ENCODE results near the gene NYAP2. TPM values are rescaled to one million over a fixed set of nuclear protein-coding genes. Genes with fewer than 3 reads are reported as not detected.
A peak's percentile ranks its signal among the peaks of the same experiment; 100 is the strongest.

The NYAP2 gene
- total RNA-seq, 1 donor from 2014 or later, result 0.10 TPM

DNA sequence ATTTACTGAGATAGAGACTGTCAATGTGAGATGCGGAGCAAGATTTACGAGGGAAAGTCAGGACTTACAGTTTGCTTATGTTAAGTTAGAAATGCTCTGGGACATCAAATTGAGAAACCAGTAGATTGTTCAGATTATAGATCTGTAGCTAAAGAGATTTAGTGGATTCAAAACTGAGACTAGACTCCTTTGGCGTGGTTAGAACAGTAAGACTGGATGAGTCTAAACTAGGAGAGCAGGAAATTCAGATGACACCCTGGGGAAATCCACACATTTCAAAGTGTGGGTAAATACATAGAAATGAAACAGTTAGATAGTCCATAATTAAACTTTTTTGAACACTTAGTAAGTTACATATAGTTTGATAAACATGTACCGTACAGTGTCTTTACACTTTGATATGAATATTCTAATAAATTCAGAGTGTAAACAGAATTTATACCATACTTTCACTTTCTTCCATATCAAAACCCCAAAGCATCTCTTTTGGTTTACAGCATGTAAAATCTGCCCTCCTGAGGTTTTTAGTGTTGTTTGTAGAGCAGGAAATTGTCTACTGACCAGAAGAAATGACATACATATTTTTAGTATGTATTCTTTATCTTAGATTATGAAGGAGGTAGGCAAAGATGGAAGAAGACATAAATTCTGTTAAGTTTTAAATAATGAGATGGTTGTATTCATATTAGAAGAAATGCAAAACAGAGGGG is 231.5 kb downstream of the NYAP2 start:
- no peak for DNase-seq

DNA sequence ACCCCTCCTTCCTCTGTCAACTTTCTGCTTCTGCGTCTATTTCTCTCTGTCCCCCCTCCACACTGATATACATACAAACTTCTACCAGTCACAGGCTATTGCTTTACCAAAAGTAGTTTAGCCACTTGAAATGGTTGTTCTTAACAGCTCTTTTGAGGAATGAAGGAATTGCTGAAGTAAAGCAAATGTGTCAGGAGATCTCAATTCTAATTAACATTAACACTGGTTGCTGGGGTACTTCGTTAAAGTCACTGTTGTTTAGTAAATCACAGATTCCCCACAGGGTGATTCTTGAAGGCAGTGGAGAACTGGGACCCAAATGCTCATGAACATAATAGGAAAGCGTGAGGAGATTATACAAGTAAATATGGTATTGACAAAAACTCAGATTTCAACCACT is 232.8 kb downstream of the NYAP2 start:
- no peak for DNase-seq

DNA sequence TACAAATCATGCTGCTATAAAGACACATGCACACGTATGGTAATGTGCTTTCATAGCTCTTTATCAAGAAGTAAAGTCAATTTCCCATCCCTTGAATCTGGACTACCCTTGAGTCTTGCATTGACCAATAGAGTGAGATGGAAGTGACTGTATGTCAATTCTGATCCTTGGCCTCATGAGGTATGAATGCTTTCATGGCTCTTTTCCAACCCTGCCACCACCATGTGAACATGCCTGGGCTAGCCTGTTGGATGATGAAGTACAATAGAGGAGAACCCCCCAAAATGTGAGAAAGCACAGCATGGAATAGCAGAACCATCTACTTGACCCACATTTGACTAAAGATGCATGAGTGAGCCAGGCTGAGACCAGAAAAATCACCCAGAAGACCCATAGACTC is 237.0 kb downstream of the NYAP2 start:
- no peak for DNase-seq

DNA sequence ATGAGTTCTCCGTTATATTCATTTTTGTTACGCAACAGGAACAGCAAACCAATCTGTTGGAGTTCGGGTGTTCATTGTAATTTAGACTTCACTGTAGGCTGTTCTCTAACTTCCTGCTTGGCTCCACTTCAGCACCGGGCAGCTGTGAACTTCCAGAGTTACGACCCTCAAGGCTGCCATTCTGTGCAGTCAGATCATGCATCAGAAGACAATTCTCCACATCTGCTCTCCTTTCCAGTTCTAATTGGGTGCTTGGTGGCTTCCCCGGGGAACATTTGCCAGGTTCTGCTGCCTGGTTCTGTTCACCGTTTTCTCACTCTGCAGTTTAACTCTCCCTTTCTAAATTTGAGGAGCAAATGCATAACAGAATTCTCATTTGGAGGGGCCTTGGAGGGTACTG is 237.7 kb downstream of the NYAP2 start:
- peak; percentile 21 for DNase-seq

DNA sequence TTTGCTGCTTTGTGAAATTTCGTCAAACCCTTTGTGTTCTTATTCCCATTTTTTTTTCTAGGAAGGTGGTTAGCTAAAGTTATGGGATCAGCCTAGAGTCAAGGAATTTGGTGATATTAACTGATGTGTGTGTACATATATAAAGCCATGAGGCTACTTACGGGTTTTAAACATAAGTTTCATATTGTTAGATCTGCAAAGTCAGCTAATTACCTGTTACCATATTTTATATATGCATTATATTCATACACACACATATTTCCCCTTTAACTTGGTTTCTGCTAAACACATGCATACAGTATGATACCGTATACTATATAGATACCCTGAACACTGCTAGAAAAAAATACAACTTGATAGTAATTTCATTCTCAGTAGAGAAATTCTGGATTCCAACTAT is 241.0 kb downstream of the NYAP2 start:
- DNase-seq, result no peak

DNA sequence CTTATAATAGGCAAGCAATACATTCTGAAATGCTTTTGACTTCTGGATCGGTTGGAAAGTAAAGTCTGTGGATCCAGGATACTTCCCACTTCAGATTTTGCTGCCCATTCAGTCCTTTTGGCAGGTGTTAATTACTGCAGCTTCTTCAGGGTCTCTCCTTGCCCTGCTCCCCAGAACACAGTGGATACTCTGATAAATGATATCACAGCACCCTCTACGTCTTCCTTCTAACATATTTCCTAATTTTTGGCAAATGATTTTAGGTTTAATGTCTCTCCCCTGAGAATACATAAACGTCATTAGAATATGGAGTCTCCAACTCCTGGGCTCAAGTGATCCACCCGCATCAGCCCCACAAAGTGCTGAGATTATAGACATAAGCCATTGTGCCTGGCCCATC is 249.8 kb downstream of the NYAP2 start:
- no peak for DNase-seq

DNA sequence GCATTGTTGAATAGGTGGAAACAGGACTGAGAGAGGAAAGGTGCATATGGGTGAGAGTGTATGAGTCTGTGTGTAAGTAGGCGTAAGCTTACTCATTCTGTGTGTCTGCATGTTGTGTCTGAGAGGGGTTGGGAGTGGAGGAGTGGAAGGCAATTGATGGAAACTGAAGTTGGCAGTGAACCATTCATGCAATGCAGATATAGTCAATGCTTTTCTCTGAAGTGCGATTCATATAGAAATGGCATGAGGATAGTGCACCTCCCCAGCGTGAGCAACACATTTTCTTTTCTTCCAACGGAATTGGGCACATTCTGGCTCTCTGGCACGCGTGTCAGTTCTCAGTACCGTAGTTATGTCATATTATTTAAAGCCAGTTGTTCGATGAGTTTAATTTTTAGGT is 250.5 kb downstream of the NYAP2 start:
- no peak for DNase-seq

DNA sequence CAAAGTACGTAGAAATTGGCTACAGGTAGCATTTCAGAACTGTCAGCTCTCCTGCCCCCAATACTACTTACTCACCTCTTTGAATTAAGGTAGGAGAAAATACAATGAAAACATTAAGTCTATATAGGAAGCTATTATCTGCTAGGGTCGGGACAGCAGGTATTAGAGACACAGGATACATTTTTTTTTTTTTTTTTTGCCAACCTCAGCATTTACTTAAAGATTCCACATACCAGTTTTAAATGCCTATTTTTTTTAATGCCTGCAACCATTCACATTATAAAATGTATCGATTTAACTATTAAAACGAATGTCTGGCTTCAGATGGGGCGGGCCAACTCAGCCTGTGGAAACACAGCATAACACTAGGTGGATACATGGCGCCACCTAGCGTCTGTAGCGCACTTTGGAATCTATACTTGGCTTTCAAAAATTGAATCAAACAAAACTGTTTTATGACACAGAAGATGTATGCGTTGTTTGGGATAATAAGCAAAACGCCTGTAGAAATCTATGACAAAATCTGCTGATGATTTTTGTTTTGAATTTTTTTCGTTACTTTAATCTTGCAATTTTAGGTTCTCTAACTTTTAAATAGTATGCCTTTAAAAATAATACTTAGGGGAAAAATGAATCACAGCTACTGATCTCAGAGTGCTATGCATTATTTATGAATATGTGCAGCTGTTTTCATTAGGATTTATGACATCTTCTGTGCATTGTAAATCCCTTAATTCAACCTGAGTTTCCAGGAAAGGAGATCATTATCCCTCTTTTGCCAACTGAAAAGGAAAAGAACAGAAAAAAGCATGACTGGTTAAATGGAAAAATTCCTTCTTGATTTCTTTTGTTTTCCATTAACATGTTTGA is 261.0 kb downstream of the NYAP2 start:
- peak; percentile 91 for DNase-seq

DNA sequence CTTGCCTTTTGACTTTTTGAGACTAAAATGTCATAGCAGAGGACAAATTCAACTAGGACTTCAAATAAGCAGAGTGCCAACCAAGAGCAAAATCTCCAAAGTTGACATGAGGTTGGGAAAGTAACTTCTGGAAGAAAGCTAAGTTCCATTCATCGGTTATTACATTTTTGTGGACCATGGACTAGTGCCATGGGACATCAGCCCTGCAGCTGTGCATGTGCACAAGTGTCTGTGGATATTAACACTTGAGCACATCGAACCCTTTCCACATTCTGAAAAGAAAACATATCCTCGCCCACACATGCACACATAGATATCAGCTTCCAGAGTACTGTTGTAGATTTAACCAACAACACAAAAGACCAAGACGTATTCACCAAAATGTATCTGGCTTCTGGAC is 262.6 kb downstream of the NYAP2 start:
- peak; percentile 48 for DNase-seq

DNA sequence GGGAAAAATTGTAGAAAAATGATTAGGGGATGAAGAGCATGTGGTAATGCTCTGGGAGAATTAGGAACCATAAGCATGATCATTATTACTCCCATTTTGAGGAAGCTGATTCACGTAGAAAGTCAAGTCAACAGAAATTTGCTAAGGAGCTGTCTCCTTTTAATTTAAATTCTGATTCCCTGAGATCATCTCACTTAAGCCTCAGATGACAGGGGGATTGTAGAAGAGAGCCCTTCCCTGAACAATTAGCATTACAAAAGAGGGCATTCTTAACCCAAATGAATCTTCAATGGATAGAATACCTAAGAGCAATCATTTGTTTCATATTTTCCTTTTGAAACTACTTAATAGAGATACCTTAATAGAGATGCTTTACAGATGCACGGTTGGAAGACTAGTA is 267.9 kb downstream of the NYAP2 start:
- no peak for DNase-seq

DNA sequence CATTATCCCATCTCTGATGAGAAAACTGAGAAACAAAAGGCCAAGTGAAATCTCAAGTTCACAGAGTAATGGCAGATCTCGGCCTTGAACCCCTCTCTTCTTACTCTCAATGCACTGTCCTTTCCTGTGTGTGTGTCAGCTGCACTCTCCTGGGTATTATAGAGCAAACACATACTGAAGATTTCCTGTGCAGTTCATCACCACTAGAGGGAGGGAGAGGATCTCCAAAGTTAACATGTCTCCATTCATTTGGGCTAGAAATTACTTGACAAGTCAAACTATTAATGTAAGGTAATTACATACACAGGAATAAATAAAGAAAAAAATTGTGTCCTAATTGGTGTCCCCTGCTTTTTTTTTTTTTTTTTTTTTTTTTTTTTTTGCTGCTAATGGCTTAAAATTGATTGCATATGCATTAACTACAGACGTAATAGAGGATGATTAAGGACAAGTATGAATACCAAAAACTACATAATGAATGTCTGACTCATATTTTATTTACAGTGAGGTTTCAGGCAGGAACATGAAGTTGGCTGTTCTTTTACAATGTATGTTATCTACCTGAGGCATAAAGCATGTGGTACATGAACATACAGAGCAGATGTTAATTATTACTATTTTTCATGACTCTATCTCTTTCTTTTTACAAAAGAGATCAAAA is 269.2 kb downstream of the NYAP2 start:
- DNase-seq, result peak; percentile 77

DNA sequence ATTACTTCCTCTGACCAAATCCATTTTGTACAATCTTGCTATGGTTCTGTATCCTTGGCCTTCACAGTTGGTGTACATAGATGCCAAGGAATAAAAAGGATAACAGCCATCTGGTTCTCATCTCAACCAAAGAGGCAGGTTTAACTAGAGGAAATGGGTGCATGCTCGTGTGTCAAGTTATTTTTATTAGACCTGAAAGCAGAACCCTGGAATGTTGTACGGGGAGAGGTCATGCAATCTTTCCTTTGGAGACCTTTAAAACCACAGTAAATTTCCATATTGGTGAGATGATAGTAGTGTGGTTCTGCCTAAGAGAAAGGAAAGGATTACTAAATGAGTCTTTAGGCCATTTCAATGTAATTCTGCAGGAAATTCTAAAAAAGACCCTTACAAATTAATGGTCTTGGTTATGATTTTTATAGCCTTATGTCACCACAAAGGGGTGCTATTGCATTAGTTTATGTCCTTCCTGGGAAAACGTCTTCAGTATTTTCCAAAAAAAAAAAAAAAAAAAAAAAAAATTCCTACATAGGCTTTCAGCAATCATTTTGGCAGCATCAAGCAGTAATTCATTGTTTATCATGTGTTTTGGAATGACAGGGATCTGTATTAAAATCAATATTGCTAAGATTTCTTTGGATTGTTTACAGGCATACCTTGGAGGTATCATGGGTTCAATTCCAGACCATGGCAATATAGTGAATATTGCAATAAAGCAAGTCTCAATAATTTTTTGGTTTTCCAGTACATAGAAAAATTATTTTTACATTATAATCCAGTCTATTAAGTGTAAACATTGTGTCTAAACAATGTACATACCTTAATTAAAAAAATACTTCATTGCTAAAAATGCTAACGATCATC is 270.8 kb downstream of the NYAP2 start:
- peak; percentile 80 for DNase-seq

DNA sequence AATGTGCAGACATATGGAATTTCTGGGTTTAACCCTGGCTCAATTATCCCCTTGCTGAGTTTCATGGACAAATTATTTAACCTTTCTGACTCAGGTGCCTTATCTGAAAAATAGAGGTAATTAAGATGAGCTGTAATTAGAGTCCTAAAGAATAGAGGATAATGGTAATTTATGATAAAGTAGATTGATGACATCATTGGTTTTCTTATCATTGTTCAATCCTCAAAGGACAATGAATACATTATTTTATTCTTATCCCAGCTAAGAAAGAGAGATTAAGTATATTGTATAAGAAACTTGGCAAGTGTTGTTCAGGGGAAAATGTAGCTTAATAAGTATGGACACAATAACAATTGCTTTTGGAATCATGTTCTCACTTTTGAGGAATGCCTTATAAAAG is 279.3 kb downstream of the NYAP2 start:
- DNase-seq, result no peak

DNA sequence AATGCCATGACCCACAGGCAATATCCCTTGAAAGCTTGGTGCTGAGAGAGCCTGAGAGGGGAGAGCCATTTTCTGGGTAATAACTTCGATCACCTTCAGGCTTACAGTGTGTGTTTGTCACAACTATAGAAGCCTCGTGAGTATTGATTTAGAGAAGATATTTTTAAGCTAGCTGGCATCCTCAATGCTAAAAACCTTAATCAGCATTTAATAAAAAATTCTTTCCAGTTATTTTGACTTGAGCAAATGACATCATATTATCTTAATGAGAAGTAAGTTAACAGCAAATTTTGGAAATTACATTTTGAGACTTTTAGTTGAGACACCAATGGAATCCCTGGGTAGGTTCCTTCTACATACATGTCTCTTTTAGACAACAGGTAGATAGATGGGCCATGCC is 283.7 kb downstream of the NYAP2 start:
- DNase-seq, result no peak

DNA sequence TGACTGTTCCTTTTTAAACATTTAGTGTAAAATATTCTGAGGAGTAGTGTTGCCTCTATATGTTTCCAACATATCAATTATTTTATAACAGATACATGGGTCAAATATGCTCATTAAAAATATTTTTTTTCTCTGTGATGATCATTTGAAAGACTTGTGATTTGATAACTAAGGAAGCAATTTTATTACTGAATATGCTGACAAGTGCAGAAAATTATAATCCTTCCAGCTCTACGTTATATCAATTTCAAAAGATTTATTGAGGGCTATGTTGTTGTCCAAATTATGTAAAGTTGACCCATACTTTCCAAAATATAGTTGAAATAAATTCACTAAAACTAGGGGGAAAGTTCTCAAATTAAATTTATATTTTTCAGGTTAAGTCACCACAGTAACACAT is 290.6 kb downstream of the NYAP2 start:
- no peak for DNase-seq

DNA sequence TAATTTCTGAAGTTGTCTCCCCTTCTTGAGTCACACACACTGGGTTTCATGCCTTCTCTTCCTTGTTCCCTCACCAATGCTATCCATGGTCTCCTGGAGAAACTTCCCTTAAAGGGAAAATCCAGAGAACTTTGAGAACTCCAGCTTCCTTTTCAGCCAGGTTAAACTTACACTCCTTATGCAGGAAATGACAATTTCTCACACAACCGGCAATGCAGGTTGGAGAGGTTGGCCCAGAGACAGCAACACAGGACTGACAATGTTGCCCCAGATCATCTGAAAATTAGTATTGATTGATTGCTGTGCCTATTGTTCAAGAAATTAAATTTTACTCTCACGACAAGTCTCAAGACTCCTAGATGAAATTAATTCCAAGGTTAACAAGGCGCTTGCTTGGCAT is 292.2 kb downstream of the NYAP2 start:
- DNase-seq, result no peak

DNA sequence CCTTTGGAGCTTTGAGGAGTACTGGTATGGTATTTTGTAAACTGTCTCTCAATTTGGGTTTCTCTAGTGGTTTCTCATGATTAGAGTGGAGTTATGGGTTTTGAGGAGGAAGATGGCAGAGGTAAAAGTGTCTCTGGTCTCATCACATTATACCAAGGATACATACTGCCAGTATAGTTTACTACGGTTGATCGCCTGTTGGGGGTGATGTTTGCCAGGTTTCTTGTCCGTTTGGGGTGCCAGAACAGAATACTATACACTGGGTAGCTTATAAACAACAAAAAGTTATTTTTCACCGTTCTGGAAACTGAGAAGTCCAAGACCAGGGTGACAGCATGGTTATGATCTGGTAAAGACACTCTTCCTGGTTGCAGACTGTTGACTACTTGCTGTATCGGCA is 293.7 kb downstream of the NYAP2 start:
- DNase-seq, result no peak

DNA sequence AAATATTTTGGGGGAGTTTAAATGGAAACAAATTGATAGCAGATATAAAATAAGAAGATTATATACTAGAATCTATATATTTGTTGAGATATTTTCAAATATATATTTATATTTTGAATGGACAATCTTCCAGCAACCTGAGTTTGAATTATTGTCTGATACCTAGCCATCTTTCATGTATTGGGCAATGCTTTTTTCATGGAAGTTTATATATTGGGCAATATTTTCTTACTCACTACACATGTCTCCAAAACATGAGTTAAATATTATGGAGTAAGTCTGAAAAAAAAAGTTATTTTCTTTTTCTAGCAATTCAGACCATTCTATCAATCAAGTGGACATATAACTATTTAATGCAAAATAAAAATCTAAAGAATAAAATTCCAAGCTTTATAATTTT is 295.2 kb downstream of the NYAP2 start:
- no peak for DNase-seq

DNA sequence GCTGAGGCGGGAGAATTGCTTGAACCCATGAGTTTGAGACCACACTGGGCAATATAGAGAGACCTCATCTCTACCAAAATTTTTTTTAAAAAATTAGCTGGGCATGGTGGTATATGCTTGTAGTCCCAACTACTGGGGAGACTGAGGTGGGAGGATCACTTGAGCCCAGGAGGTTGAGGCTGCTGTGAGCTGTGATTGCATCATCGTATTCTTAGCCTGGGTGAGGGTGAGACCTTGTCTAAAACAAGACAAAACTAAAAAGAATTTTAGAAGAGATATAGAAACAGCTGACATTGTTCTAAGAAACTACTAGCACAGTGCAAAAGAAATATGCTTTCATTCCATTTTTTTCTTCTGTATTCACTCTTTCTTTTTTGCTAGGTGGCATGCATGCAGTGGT is 298.4 kb downstream of the NYAP2 start:
- DNase-seq, result no peak
